CD4-positive, alpha-beta T cell (primary cell): ENCODE data around the gene TIMP3. TPM values are rescaled to one million over a fixed set of nuclear protein-coding genes. Genes with fewer than 3 reads are reported as not detected.

Experiments used
- ATAC-seq: fragments of 200-7000 bp; cut with Tn5 transposase; one replicate; pipeline ENCODE4 v1.10.0; 2022; ENCODE audit warnings: mild to moderate bottlenecking; ENCODE audit not compliant: poor library complexity
- CTCF ChIA-PET: fragments of 350-600 bp; sonication (Branson Sonifier 250); formaldehyde crosslinking; loops from one replicate; lab custom pipeline; 2021; ENCODE audit warnings: antibody characterized with exemption, inconsistent platforms; lab: Charles Lee
- POLR2A ChIA-PET: fragments of 350-600 bp; sonication (Branson Sonifier 250); formaldehyde crosslinking; loops from one replicate; lab custom pipeline; 2021; ENCODE audit warnings: antibody characterized with exemption, inconsistent platforms; lab: Charles Lee
- DNase-seq, 14 experiments: peaks; one replicate each; pipeline ENCODE4 v3.0.0-alpha.2; 2013 to 2020; ENCODE audit warnings: mixed read lengths in 2 of 14
- H3K27ac ChIP-seq, 2 donors: one replicate each; pipeline versions ENCODE4 v1.5.1 to v1.7.0; 2013; ENCODE audit warnings: low read length in 2 of 2, low read depth in 1 of 2, mild to moderate bottlenecking in 1 of 2
- H3K27me3 ChIP-seq, 2 experiments: 1 replicate in 1 of 2; 2 replicates in 1 of 2; pipeline versions ENCODE4 v1.6.1 to v1.7.0; 2013; ENCODE audit warnings: low read length in 2 of 2, control low read depth in 1 of 2, mild to moderate bottlenecking in 1 of 2, moderate library complexity in 1 of 2; ENCODE audit not compliant: insufficient read depth in 2 of 2, control insufficient read depth in 1 of 2
- H3K36me3 ChIP-seq: one replicate; pipeline ENCODE4 v1.6.1; 2013; ENCODE audit warnings: low read length, control low read depth; ENCODE audit not compliant: insufficient read depth
- H3K4me1 ChIP-seq: one replicate; pipeline ENCODE4 v1.6.1; 2013; ENCODE audit warnings: low read length, control low read depth; ENCODE audit not compliant: insufficient read depth
- H3K4me3 ChIP-seq: one replicate; pipeline ENCODE4 v1.5.1; 2013; ENCODE audit warnings: mild to moderate bottlenecking, low read length, moderate library complexity
- H3K9me3 ChIP-seq, 2 experiments: 1 replicate in 1 of 2; 2 replicates in 1 of 2; pipeline versions ENCODE4 v1.6.1 to v1.7.0; 2013; ENCODE audit warnings: low read length in 2 of 2, mild to moderate bottlenecking in 2 of 2, control low read depth in 1 of 2, moderate library complexity in 1 of 2; ENCODE audit not compliant: control insufficient read depth in 1 of 2, insufficient read depth in 1 of 2
- H3K27ac Mint-ChIP-seq: one replicate; pipeline ENCODE4 v1.8.0; 2020; ENCODE audit warnings: mixed read lengths
- H3K27me3 Mint-ChIP-seq: one replicate; pipeline ENCODE4 v1.8.0; 2021; ENCODE audit warnings: mixed read lengths
- H3K36me3 Mint-ChIP-seq: one replicate; pipeline ENCODE4 v1.8.0; 2021; ENCODE audit warnings: low read depth, mixed read lengths
- H3K4me1 Mint-ChIP-seq: one replicate; pipeline ENCODE4 v1.8.0; 2021; ENCODE audit warnings: low read depth, mixed read lengths
- H3K4me3 Mint-ChIP-seq: one replicate; pipeline ENCODE4 v1.8.0; 2020; ENCODE audit warnings: mild to moderate bottlenecking, mixed read lengths
- H3K9me3 Mint-ChIP-seq: one replicate; pipeline ENCODE4 v1.8.0; 2020; ENCODE audit warnings: mixed read lengths
- intact Hi-C, 2 experiments: fragments of 100-400 bp; cut with DNase I in 1 of 2; cut with micrococcal nuclease in 1 of 2; formaldehyde crosslinking; loops; one replicate each; pipeline versions ENCODE4 v1.15.1 to v1.9.0; 2023 to 2025; cut with DNase I, micrococcal nuclease
- total RNA-seq, 174 experiments: library from RNA in 2 of 174; stranded (reverse) in 2 of 174; gene quantifications; one replicate each; pipeline ENCODE4 v1.2.3 and lab custom pipeline; 2021 to 2026
- TF ChIP-seq, protein P1 (sequence below): fragments of 200-600 bp; IDR thresholded peaks from one replicate; pipeline ENCODE4 v1.8.0; 2022; ENCODE audit warnings: antibody characterized with exemption, mild to moderate bottlenecking

Gene TIMP3
- total RNA-seq, 2 experiments from 2014 or later, result 0.06 TPM; not detected in 1

DNA sequence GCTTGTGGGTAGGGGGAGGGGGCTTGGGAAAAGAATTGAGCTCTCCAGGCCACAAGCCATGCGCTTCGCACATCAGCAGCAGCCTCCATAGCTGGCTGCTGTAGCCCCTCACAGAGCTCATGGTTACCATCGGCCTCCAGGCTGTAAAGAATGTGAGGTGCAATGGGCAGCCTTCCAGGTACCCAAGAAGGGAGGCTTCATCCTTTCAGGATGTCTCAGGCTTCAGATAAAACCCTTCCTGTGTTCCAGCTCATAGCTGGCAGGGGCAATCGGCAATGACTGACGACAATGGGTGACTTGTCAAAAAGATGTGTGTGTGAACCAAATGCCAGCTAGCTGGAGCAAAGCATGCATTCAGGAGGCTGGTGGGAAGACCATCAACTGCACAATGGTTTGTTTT is 102.0 kb downstream of the TIMP3 start:
- POLR2A ChIA-PET, result no interaction called here
- Histone ChIP-seq H3K36me3 (no peaks in the 10 kb centered on the region), H3K4me3 (no peak overlapping the region), H3K27me3 (no peaks in the 10 kb centered on the region), H3K27ac (no peak overlapping the region), H3K4me1 (no peaks in the 10 kb centered on the region), H3K9me3 (no peaks in the 10 kb centered on the region)
- TF ChIP-seq, protein P1, sequence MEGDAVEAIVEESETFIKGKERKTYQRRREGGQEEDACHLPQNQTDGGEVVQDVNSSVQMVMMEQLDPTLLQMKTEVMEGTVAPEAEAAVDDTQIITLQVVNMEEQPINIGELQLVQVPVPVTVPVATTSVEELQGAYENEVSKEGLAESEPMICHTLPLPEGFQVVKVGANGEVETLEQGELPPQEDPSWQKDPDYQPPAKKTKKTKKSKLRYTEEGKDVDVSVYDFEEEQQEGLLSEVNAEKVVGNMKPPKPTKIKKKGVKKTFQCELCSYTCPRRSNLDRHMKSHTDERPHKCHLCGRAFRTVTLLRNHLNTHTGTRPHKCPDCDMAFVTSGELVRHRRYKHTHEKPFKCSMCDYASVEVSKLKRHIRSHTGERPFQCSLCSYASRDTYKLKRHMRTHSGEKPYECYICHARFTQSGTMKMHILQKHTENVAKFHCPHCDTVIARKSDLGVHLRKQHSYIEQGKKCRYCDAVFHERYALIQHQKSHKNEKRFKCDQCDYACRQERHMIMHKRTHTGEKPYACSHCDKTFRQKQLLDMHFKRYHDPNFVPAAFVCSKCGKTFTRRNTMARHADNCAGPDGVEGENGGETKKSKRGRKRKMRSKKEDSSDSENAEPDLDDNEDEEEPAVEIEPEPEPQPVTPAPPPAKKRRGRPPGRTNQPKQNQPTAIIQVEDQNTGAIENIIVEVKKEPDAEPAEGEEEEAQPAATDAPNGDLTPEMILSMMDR, result no peak
- ATAC-seq (no peak), DNase-seq (no peak)
- Mint-ChIP-seq H3K4me3 (no peak overlapping the region), H3K36me3 (no peaks in the 10 kb centered on the region), H3K9me3 (no peaks in the 10 kb centered on the region), H3K27me3 (no peaks in the 10 kb centered on the region), H3K4me1 (no peaks in the 10 kb centered on the region), H3K27ac (no peak overlapping the region)
- intact Hi-C loops, result no loop called here
- CTCF ChIA-PET, result no interaction called here

DNA sequence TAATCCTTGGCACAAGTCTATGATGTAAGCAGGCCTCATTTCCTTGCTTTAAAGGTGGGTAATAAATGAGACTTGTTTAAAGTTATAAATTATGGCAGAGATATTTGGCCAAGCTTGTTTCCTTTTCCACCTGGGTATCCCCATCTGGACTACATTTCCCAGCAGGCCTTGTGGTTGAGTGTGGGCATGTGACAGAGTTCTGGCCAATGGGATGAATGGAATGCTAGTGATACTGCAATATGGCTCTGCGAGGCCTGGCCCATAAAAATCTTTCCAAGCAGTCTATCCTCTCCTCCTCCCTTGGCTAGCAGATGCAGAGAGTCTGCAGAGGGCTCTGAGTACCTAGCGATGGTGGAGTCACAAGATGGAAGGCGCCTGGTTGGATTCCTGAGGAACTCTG is 102.5 kb downstream of the TIMP3 start:
- Histone ChIP-seq H3K27me3 (no peaks in the 10 kb centered on the region), H3K9me3 (no peaks in the 10 kb centered on the region), H3K4me3 (no peak overlapping the region), H3K4me1 (no peaks in the 10 kb centered on the region), H3K36me3 (no peaks in the 10 kb centered on the region), H3K27ac (no peak overlapping the region)
- Mint-ChIP-seq H3K36me3 (no peaks in the 10 kb centered on the region), H3K27ac (no peak overlapping the region), H3K27me3 (no peaks in the 10 kb centered on the region), H3K4me1 (no peaks in the 10 kb centered on the region), H3K4me3 (no peak overlapping the region), H3K9me3 (no peaks in the 10 kb centered on the region)
- ChIA-PET POLR2A (no interaction called here), CTCF (no interaction called here)
- intact Hi-C loops, result no loop called here
- DNase-seq (peak in 4 of 14 experiments; percentile 13 to 25 (median 21)), ATAC-seq (no peak)
- TF ChIP-seq, protein P1, result no peak

DNA sequence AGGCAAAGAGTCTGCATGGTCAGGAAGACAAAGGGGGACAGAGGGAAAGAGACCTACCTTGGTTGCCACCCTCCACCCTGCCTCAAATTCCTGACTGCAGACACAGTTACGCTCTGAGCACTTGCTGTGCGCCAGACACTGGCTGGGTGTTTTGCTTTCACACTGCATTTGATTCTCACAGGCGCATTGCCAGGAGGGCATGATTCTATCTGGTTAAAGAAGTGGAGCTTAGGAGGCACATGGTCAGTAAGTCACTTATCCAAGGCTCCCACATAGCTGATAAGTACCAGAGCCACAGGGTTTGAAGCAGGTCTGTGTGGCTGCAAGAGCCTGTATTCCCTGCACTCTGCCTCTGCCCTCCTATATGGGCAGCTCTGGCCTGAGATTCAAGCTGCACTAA is 103.9 kb downstream of the TIMP3 start:
- H3K36me3 ChIP-seq, result no peaks in the 10 kb centered on the region
- no peaks in the 10 kb centered on the region for H3K9me3 Mint-ChIP-seq
- peaks cover 0 to 3% of the 10 kb centered on the region in 2 experiments for H3K9me3 ChIP-seq
- DNase-seq, result no peak
- no peaks in the 10 kb centered on the region for H3K36me3 Mint-ChIP-seq
- no peak overlapping the region for H3K27ac Mint-ChIP-seq
- H3K27ac ChIP-seq, result no peak overlapping the region
- no peaks in the 10 kb centered on the region for H3K27me3 Mint-ChIP-seq
- intact Hi-C loops, result no loop called here
- no peaks in the 10 kb centered on the region for H3K27me3 ChIP-seq
- no peaks in the 10 kb centered on the region for H3K4me1 Mint-ChIP-seq
- H3K4me1 ChIP-seq, result no peaks in the 10 kb centered on the region
- ChIA-PET POLR2A (no interaction called here), CTCF (no interaction called here)
- ATAC-seq, result no peak
- no peak overlapping the region for H3K4me3 Mint-ChIP-seq
- TF ChIP-seq, protein P1, result no peak
- no peak overlapping the region for H3K4me3 ChIP-seq
